MCF 10A (cell line): ENCODE results near the gene LOXHD1. TPM values are rescaled to one million over a fixed set of nuclear protein-coding genes. Genes with fewer than 3 reads are reported as not detected.

ENCODE experiments used
- BruUV-seq: library from RNA; stranded (reverse); fragments of 400-500 nt; replicated peaks from 2 replicates; lab custom pipeline; 2021; lab: Mats Ljungman, UMichigan
- CTCF ChIA-PET: fragments of 300-600 bp; sonication (Branson Sonifier 250); formaldehyde crosslinking; extraction: SDS; loops from one replicate; lab custom pipeline; 2021; ENCODE audit warnings: antibody characterized with exemption, inconsistent platforms; lab: Yijun Ruan, JAX
- POLR2A ChIA-PET: fragments of 300-600, 350-650 bp; sonication (Branson Sonifier 250); formaldehyde crosslinking; extraction: SDS; loops from one replicate; lab custom pipeline; 2020; ENCODE audit warnings: antibody characterized with exemption, inconsistent platforms; lab: Yijun Ruan, JAX
- DNase-seq: peaks from one replicate; pipeline ENCODE4 v3.0.0-alpha.2; 2018; ENCODE audit not compliant: unreplicated experiment
- H3K27ac Mint-ChIP-seq: one replicate; pipeline ENCODE4 v1.8.0; 2022; ENCODE audit warnings: mild to moderate bottlenecking, low read depth, mixed read lengths; ENCODE audit not compliant: unreplicated experiment
- H3K27me3 Mint-ChIP-seq: one replicate; pipeline ENCODE4 v1.8.0; 2022; ENCODE audit warnings: mixed read lengths; ENCODE audit not compliant: insufficient read depth, unreplicated experiment
- H3K36me3 Mint-ChIP-seq: one replicate; pipeline ENCODE4 v1.8.0; 2022; ENCODE audit warnings: mild to moderate bottlenecking, moderate library complexity, mixed read lengths; ENCODE audit not compliant: insufficient read depth, unreplicated experiment
- H3K4me1 Mint-ChIP-seq: one replicate; pipeline ENCODE4 v1.8.0; 2022; ENCODE audit warnings: mixed read lengths; ENCODE audit not compliant: insufficient read depth, unreplicated experiment
- H3K4me3 Mint-ChIP-seq: one replicate; pipeline ENCODE4 v1.8.0; 2022; ENCODE audit warnings: mild to moderate bottlenecking, moderate library complexity, mixed read lengths; ENCODE audit not compliant: unreplicated experiment
- H3K9me3 Mint-ChIP-seq: one replicate; pipeline ENCODE4 v1.8.0; 2022; ENCODE audit warnings: mixed read lengths; ENCODE audit not compliant: unreplicated experiment
- CTCF ChIP-seq: fragments of 200-600 bp; IDR thresholded peaks from one replicate; pipeline ENCODE4 v1.8.0; 2022; ENCODE audit warnings: antibody characterized with exemption, mild to moderate bottlenecking; ENCODE audit not compliant: unreplicated experiment
- intact Hi-C: fragments of 100-400 bp; cut with micrococcal nuclease; formaldehyde crosslinking; loops from 2 replicates; pipeline ENCODE4 v1.14.1; 2022
- total RNA-seq: library from RNA; stranded (reverse); gene quantifications from 2 replicates; pipeline ENCODE4 v1.2.3, GENCODE V29; 2022

The LOXHD1 gene
- total RNA-seq, 1 experiment from 2014 or later = not detected

GRCh38 chr18:46704189-46704588, 47.2 kb upstream of the LOXHD1 start:
- no peak for DNase-seq
- Mint-ChIP-seq H3K36me3 (no peaks in the 10 kb centered on the region), H3K4me1 (peaks cover 6% of the 10 kb centered on the region), H3K4me3 (no peak overlapping the region), H3K27me3 (no peaks in the 10 kb centered on the region), H3K9me3 (no peaks in the 10 kb centered on the region), H3K27ac (no peak overlapping the region)
- no TSS peak for BruUV-seq
- ChIA-PET POLR2A (no interaction called here), CTCF (no interaction called here)
- TF ChIP-seq CTCF = no peak
- intact Hi-C loops = no loop called here

GRCh38 chr18:46702471-46702870, 45.5 kb upstream of the LOXHD1 start:
- POLR2A ChIA-PET = no interaction called here
- H3K27ac Mint-ChIP-seq = no peak overlapping the region
- CTCF ChIA-PET = interaction anchor here (0.6 kb wide), 1 partner anchor 566 kb away, joined by 4 read pairs; no protein-coding TSS in a partner anchor
- H3K27me3 Mint-ChIP-seq = peaks cover 15% of the 10 kb centered on the region
- H3K9me3 Mint-ChIP-seq = peaks cover 9% of the 10 kb centered on the region
- H3K4me3 Mint-ChIP-seq = no peak overlapping the region
- peaks cover 5% of the 10 kb centered on the region for H3K4me1 Mint-ChIP-seq
- BruUV-seq = no TSS peak
- DNase-seq = no peak
- intact Hi-C loops = no loop called here
- no peak for TF ChIP-seq CTCF
- no peaks in the 10 kb centered on the region for H3K36me3 Mint-ChIP-seq

- intact Hi-C loops = no loop called here
- peaks cover 24% of the 10 kb centered on the region for H3K27me3 Mint-ChIP-seq
- no TSS peak for BruUV-seq
- no peaks in the 10 kb centered on the region for H3K4me1 Mint-ChIP-seq
- peaks cover 9% of the 10 kb centered on the region for H3K9me3 Mint-ChIP-seq
- ChIA-PET CTCF (interaction anchor here (0.5 to 0.9 kb wide), 2 partner anchors 121 to 420 kb away, joined by 3 read pairs; no protein-coding TSS in a partner anchor), POLR2A (no interaction called here)
- no peaks in the 10 kb centered on the region for H3K36me3 Mint-ChIP-seq
- DNase-seq = no peak
- no peak overlapping the region for H3K4me3 Mint-ChIP-seq
- no peak for TF ChIP-seq CTCF
- H3K27ac Mint-ChIP-seq = no peak overlapping the region
Observed at GRCh38 chr18:46700066-46700824, 43.2 kb upstream of the LOXHD1 start.

DNA sequence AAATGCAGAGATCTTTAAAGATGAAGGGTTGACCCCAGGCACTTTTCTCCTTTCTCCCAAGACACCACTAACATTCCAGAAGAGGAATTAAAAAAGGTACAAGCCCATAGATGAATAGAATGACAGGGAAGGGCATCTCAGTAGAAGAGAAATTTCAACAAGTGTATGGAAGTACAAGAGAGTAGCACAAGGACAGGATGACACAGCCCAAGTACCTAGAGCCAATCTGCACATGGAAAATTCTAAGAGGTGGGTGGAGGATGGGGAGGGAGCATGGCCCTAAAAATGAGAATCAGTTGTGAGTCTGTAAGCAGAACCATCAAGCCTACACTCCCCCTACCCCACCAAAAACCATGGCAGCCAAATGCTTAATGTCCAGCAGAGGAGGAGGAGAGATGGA, 39.7 kb upstream of the LOXHD1 start:
- Mint-ChIP-seq H3K27me3 (peaks cover 24% of the 10 kb centered on the region), H3K36me3 (no peaks in the 10 kb centered on the region), H3K4me3 (no peak overlapping the region), H3K27ac (no peak overlapping the region), H3K9me3 (peaks cover 9% of the 10 kb centered on the region), H3K4me1 (no peaks in the 10 kb centered on the region)
- DNase-seq = no peak
- ChIA-PET POLR2A (no interaction called here), CTCF (interaction anchor here (0.7 kb wide), 1 partner anchor 11 kb away, joined by 3 read pairs; no protein-coding TSS in a partner anchor)
- intact Hi-C loops = no loop called here
- no TSS peak for BruUV-seq
- TF ChIP-seq CTCF = no peak
